Left renal cortex interstitium (tissue), 4 donors: ENCODE data around the gene TET2. TPM values are rescaled to one million over a fixed set of nuclear protein-coding genes. Genes with fewer than 3 reads are reported as not detected.

Source experiments
- DNase-seq, 4 donors: peaks; one replicate each; pipeline ENCODE4 v3.0.0-alpha.2; 2013; ENCODE audit warnings: low read depth in 4 of 4, low spot score in 2 of 4, missing footprints in 1 of 4
- polyA plus RNA-seq, 4 donors: library from polyadenylated mRNA; unstranded; fragments of 120-200 nt; gene quantifications; one replicate each; pipeline ENCODE4 v1.2.1, GENCODE V29; 2013; ENCODE audit not compliant: insufficient read length in 4 of 4

TET2 gene
- polyA plus RNA-seq: 10 to 100 TPM; 19.1 to 27.6 (median 25.0) TPM

- DNase-seq: peak; percentile 56 to 86 (median 74)
Measured at GRCh38 chr4:105146276-105147015, at the start of gene TET2. TET2 (plus strand) TSS chr4:105146876; CDS start chr4:105233943, 87,067 bp downstream.

DNA sequence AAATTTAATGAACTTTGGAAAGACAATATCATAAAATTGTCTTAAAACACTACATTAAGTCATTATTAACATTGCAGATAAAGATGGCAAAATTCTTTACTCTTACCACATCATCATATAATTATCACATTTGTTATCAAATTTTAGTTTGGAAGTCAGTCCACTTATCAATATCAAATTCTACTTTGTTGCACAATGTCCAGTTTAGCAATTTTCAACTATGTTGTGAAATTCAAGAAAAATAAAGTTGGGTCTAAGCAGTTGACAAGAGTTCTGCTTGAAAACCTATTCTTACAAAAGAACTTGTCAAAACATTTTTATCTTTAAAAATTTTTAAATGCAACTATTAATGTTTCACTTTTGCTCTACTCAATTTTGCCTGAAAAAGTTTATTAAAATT, 44.7 kb upstream of the TET2 start:
- no peak for DNase-seq

GRCh38 chr4:105106426-105106825, 40.2 kb upstream of the TET2 start:
- DNase-seq: no peak

- no peak for DNase-seq
Measured at GRCh38 chr4:105107095-105107856, 39.4 kb upstream of the TET2 start.

DNA sequence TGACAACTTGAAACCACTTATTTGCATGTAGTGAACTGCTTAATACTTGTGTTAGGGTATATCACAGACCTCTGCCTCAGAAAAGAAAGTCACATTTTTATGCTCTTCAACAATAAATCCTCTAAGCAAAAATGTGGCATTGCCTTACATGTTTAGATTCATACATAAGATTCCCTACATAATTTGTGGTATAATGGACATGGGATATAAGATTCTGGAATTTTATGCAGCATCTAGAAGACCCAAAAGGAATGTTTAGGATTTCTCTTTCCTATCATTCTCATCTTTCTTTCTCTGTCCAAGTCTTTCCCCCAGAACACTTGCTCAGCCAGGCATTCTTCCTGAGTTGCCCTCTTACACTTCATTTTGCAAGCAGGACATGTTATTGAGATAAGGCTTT, 37.7 kb upstream of the TET2 start:
- DNase-seq: no peak

DNA sequence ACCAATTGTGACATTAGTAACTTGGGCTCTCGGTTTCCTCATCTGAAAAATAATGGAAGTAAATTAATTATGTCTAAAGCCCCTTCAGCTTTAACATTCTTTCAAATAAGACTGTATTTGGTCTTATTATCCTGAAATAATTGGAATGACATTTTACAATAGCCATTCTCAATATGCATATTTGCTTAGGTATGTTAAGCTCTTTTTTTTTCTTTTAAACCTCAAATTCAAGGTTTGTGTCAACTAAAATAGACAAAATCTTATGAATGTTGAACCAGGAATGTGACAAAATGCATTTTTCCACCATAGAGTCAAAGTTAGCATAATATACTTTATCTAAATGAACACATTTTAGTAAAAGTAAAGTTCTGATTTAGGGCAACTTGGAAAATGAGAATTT, 34.4 kb upstream of the TET2 start:
- DNase-seq: no peak

GRCh38 chr4:105113800-105114199, 32.9 kb upstream of the TET2 start:
- no peak for DNase-seq

- no peak for DNase-seq
Measured at GRCh38 chr4:105116616-105117319, 29.9 kb upstream of the TET2 start.

DNA sequence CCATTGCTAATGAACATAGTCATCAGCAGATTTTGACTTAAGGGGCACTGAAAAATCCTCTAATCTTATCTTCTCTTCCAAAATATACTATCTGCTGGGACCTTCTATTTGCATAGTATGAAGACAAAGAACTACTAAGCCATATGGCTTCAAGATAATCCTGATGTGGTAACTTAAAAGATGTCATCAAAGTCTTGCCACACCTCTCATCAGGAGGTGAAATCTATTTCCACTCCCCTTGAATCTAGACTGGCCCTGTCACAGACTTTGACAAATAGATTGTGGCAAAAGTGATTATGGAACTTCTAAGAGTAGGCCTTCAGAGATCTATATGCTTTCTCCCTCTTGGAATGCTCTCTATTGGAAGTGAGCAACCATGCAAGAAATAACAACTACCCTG, 27.3 kb upstream of the TET2 start:
- no peak for DNase-seq

DNA sequence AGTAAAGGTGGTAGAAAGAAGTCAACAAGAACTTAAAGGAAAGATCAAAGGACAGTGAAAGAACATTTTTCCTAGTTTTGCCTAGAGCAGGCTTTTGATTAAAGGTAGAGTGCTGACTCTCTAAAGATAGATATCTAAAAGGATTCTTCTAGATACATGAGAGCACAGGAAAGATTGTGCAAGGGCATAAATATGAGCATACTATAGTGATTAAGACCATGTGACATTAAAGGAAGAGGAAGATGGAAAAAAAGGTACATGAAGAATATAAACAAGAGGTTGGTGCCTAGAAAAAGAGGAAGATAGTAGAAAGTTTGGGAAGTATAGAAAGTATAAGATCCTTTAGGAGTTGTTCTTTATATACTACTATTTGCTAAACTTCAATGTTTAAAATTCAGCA, 26.1 kb upstream of the TET2 start:
- no peak for DNase-seq

DNA sequence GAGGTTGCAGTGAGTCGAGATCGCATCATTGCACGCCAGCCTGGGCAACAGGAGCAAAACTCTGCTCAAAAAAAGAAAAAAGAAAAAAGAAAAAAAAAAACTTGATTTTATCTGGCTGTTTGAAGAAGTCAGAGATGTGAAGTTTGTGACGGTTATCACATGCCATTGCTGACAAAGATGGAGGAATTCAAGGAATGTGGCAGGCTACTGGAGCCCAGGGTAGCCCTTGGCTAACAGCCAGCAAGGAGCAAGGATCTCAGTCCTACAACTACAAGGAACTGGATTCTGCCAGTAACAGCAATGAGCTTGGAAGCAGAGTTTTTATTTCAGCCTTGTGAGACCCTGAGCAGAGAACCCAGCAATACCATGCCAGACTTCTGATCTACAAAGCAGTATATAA, 24.3 kb upstream of the TET2 start:
- DNase-seq: no peak

GRCh38 chr4:105126311-105127169, 20.1 kb upstream of the TET2 start:
- no peak for DNase-seq

GRCh38 chr4:105127170-105127445, 19.6 kb upstream of the TET2 start:
- DNase-seq: no peak

DNA sequence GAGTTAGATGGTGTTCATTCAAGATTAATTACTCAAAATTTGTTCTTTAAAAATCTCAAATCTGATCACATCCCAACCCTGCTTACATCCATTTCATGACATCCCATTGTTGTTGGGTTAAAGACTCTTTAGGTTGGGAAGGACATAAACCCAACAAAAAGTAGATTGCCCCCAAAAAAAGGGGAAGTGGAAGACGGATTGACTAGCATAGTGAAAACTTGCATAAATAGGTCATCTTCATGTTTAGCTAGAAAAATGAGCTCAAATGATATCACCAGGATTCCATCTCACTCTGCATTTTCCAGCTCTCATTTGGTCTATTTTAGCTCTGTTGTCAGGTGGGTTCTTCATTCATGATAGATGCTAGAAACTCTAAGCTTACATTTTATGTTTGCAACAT, 18.5 kb upstream of the TET2 start:
- no peak for DNase-seq

GRCh38 chr4:105129286-105130040, 17.2 kb upstream of the TET2 start:
- DNase-seq: no peak

GRCh38 chr4:105130945-105131344, 15.7 kb upstream of the TET2 start:
- no peak for DNase-seq

- no peak for DNase-seq
Measured at GRCh38 chr4:105133976-105134375, 12.7 kb upstream of the TET2 start.

- no peak for DNase-seq
Measured at GRCh38 chr4:105135785-105136184, 10.9 kb upstream of the TET2 start.

- DNase-seq: no peak
Measured at GRCh38 chr4:105137121-105137875, 9.4 kb upstream of the TET2 start.
